ENCODE data around the gene NUP93.
A peak's percentile ranks its signal among the peaks of the same experiment; 100 is the strongest.
"Not testable (repeated sequence)": the region's sequence is repeated elsewhere in the genome, so short reads cannot be mapped to it uniquely, and the experiment has no call there.

NUP93 gene

GRCh38 chr16:56710181-56710737, 19.7 kb upstream of the NUP93 start:
- no peak for DNase-seq

- no peak for DNase-seq
Observed at GRCh38 chr16:56711862-56712261, 18.1 kb upstream of the NUP93 start.

- no peak for DNase-seq
Observed at GRCh38 chr16:56713794-56714193, 16.1 kb upstream of the NUP93 start.

GRCh38 chr16:56715126-56715525, 14.8 kb upstream of the NUP93 start:
- DNase-seq, result no peak

GRCh38 chr16:56716761-56717160, 13.2 kb upstream of the NUP93 start:
- no peak for DNase-seq

GRCh38 chr16:56717532-56717931, 12.4 kb upstream of the NUP93 start:
- DNase-seq, result not testable (repeated sequence)

- DNase-seq, result no peak
Observed at GRCh38 chr16:56722200-56722842, 7.6 kb upstream of the NUP93 start.

- DNase-seq, result no peak
Observed at GRCh38 chr16:56724191-56724590, 5.7 kb upstream of the NUP93 start.

- DNase-seq, result no peak
Observed at GRCh38 chr16:56726283-56726682, 3.6 kb upstream of the NUP93 start.

GRCh38 chr16:56726926-56727325, 3.0 kb upstream of the NUP93 start:
- no peak for DNase-seq

- DNase-seq, result no peak
Observed at GRCh38 chr16:56728027-56728426, 1.9 kb upstream of the NUP93 start.

GRCh38 chr16:56728980-56729734, 772 bp upstream of the NUP93 start:
- no peak for DNase-seq

- no peak for DNase-seq
Observed at GRCh38 chr16:56732366-56732765, 2.4 kb downstream of the NUP93 start.

GRCh38 chr16:56732832-56733231, 2.9 kb downstream of the NUP93 start:
- peak; percentile 26 for DNase-seq

- no peak for DNase-seq
Observed at GRCh38 chr16:56734429-56734828, 4.5 kb downstream of the NUP93 start.

GRCh38 chr16:56736476-56736875, 6.5 kb downstream of the NUP93 start:
- DNase-seq, result no peak

- no peak for DNase-seq
Observed at GRCh38 chr16:56737539-56737938, 7.6 kb downstream of the NUP93 start.

- DNase-seq, result no peak
Observed at GRCh38 chr16:56738221-56738620, 8.3 kb downstream of the NUP93 start.

- not testable (repeated sequence) for DNase-seq
Observed at GRCh38 chr16:56739378-56739777, 9.4 kb downstream of the NUP93 start.

GRCh38 chr16:56741399-56741798, 11.5 kb downstream of the NUP93 start:
- no peak for DNase-seq

GRCh38 chr16:56742030-56742984, 12.4 kb downstream of the NUP93 start:
- DNase-seq, result no peak

- DNase-seq, result no peak
Observed at GRCh38 chr16:56743840-56744239, 13.9 kb downstream of the NUP93 start.

- DNase-seq, result no peak
Observed at GRCh38 chr16:56744996-56745640, 15.2 kb downstream of the NUP93 start.

Data from stimulated activated CD4-positive, alpha-beta T cell treated with anti-CD3 and anti-CD28 coated beads, Interleukin-4, amount 100 ng/mL, for 1 hour (primary cell).